Gastroesophageal sphincter (tissue), 4 donors: ENCODE results near the gene SERPING1. TPM values are rescaled to one million over a fixed set of nuclear protein-coding genes. Genes with fewer than 3 reads are reported as not detected.

Source experiments
- ATAC-seq: fragments of 150-250 bp; one replicate; pipeline ENCODE4 v1.9.1; 2016; ENCODE audit warnings: mild to moderate bottlenecking, moderate library complexity
- H3K27ac ChIP-seq, 4 donors: fragments of 200-600 bp; sonication (generic) in 3 of 4; 1 replicate in 3 of 4; 2 replicates in 1 of 4; pipeline ENCODE4 v1.5.1; 2016 to 2019
- H3K27me3 ChIP-seq: fragments of 200-600 bp; sonication (generic); one replicate; pipeline ENCODE4 v1.5.1; 2019
- H3K36me3 ChIP-seq, 2 donors: fragments of 200-600 bp; sonication (generic); one replicate each; pipeline ENCODE4 v1.5.1; 2019; ENCODE audit warnings: control low read depth in 1 of 2
- H3K4me1 ChIP-seq, 3 donors: fragments of 200-600 bp; sonication (generic); 1 replicate in 2 of 3; 2 replicates in 1 of 3; pipeline ENCODE4 v1.5.1; 2016 to 2019; ENCODE audit warnings: control low read depth in 2 of 3
- H3K4me3 ChIP-seq, 2 donors: fragments of 200-600 bp; sonication (generic); one replicate each; pipeline ENCODE4 v1.5.1; 2019; ENCODE audit warnings: mild to moderate bottlenecking in 1 of 2, moderate library complexity in 1 of 2
- H3K9me3 ChIP-seq, 3 donors: fragments of 200-600 bp; sonication (generic); one replicate each; pipeline ENCODE4 v1.5.1; 2017 to 2019; ENCODE audit warnings: control low read depth in 2 of 3
- EP300 ChIP-seq: sonication (generic); formaldehyde crosslinking; IDR thresholded peaks from one replicate; pipeline ENCODE4 v1.6.1; 2017; ENCODE audit warnings: antibody characterized with exemption, mild to moderate bottlenecking
- POLR2A ChIP-seq, 2 donors: fragments of 450-650 bp; IDR thresholded peaks; one replicate each; pipeline ENCODE4 v1.6.1; 2017; ENCODE audit warnings: antibody characterized with exemption in 2 of 2, mild to moderate bottlenecking in 2 of 2, moderate library complexity in 1 of 2
- POLR2AphosphoS5 ChIP-seq: sonication (generic); formaldehyde crosslinking; IDR thresholded peaks from one replicate; pipeline ENCODE4 v1.6.1; 2017; ENCODE audit warnings: antibody characterized with exemption
- WGBS, 2 donors: methylation state at CpG; one replicate each; pipeline ENCODE4 v1.1.5; 2018; ENCODE audit warnings: low coverage in 1 of 2; 5-methylcytosine and 5-hydroxymethylcytosine counted together
- total RNA-seq, 4 donors: library from RNA; depleted of rRNA; stranded (reverse); fragments of >200 nt; gene quantifications; one replicate each; pipeline ENCODE4 v1.1.0, GENCODE V29; 2016
- TF ChIP-seq, protein P1 (sequence below), 4 experiments: fragments of 200-600 bp in 2 of 4; fragments of 450-650 bp in 2 of 4; sonication (generic) in 1 of 4; IDR thresholded peaks; one replicate each; pipeline ENCODE4 v1.5.1; 2017 to 2019; ENCODE audit warnings: antibody characterized with exemption in 4 of 4, mild to moderate bottlenecking in 2 of 4, moderate library complexity in 2 of 4

Gene SERPING1
- total RNA-seq, 4 donors from 2014 or later = 237 to 689 (median 443) TPM

DNA sequence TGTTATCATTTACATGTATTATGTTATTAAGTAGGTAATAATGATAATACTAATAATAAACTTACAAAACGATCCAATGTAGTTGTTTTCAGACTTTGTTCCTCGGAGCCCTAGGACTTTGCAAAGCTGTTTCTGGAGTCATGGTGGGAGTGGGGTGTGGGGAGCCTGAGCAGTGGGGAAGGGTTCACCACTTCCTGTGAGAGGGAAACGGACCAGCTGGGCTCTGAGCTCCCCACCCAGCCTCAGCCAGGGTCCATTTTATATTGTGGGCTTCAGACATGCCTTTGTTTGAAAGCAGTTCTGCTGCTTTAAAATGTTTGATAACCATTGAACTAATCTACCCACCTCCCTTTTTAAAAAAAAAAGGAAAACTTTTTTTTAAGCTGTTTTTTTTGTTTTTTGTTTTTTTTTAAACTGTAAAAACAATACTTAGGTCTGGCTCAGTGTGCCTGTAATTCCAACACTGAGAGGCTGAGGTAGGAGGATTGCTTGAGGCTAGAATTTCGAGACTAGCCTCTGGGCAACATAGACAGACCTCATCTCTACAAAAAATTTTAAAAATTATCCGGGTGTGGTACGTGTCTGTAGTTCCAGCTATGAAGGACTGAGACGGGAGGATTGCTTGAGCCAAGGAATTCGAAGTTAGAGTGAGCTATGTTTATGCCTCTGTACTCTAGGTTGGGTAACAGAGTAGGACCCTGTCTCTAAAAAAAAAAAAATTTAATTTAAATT lies 7.0 kb downstream of the SERPING1 start:
- TF ChIP-seq POLR2A (IDR thresholded peaks at IDR 0.05) = no peak
- TF ChIP-seq, protein P1, sequence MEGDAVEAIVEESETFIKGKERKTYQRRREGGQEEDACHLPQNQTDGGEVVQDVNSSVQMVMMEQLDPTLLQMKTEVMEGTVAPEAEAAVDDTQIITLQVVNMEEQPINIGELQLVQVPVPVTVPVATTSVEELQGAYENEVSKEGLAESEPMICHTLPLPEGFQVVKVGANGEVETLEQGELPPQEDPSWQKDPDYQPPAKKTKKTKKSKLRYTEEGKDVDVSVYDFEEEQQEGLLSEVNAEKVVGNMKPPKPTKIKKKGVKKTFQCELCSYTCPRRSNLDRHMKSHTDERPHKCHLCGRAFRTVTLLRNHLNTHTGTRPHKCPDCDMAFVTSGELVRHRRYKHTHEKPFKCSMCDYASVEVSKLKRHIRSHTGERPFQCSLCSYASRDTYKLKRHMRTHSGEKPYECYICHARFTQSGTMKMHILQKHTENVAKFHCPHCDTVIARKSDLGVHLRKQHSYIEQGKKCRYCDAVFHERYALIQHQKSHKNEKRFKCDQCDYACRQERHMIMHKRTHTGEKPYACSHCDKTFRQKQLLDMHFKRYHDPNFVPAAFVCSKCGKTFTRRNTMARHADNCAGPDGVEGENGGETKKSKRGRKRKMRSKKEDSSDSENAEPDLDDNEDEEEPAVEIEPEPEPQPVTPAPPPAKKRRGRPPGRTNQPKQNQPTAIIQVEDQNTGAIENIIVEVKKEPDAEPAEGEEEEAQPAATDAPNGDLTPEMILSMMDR (IDR thresholded peaks at IDR 0.05) = no peak
- H3K4me3 ChIP-seq = no peak overlapping the region
- H3K36me3 ChIP-seq = peaks cover 0 to 86% of the 10 kb centered on the region in 2 donors
- no peak for ATAC-seq
- no peaks in the 10 kb centered on the region for H3K27me3 ChIP-seq
- no peak overlapping the region for H3K27ac ChIP-seq
- peaks cover 0 to 3% (median 0%) of the 10 kb centered on the region in 3 donors for H3K4me1 ChIP-seq
- no peaks in the 10 kb centered on the region for H3K9me3 ChIP-seq
- WGBS, 2 donors = 45 to 51% methylated on average over 8 of the region's 8 CpGs

- Histone ChIP-seq H3K4me1 (no peaks in the 10 kb centered on the region), H3K27ac (no peak overlapping the region), H3K27me3 (no peaks in the 10 kb centered on the region), H3K36me3 (peaks cover 0 to 89% of the 10 kb centered on the region in 2 donors), H3K4me3 (no peak overlapping the region), H3K9me3 (no peaks in the 10 kb centered on the region)
- ATAC-seq = no peak
- no peak for TF ChIP-seq POLR2A (IDR thresholded peaks at IDR 0.05)
- no peak for TF ChIP-seq EP300
- TF ChIP-seq POLR2AphosphoS5 = no peak
- TF ChIP-seq, protein P1 (IDR thresholded peaks at IDR 0.05) = no peak
- WGBS, 2 donors = 90 to 100% methylated on average over 2 to 5 of the region's 5 CpGs
Measured at GRCh38 chr11:57605028-57605420, 7.5 kb downstream of the SERPING1 start.

DNA sequence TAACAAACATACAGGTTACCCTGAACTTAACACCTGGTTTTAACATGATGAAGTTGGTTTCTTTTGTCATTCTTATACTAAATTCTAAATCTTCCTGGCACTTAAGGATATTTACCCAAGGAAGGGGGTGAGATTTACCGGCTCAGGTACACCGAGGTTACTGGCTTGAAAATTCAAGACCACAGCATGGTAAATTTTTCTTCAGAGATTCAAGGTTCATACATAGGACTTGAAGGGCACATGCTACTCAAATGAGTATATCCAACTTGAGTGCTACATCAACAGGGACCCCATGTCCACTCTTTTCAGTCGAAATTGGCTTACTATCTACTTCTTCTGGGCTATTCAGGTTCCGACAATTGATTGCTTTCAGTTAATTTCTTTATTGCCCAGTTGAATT lies 12.7 kb downstream of the SERPING1 start:
- no peak for TF ChIP-seq POLR2A (IDR thresholded peaks at IDR 0.05)
- TF ChIP-seq EP300 = no peak
- TF ChIP-seq POLR2AphosphoS5 = no peak
- TF ChIP-seq, protein P1 (IDR thresholded peaks at IDR 0.05) = no peak
- H3K4me3 ChIP-seq = no peak overlapping the region
- H3K36me3 ChIP-seq = peaks cover 0 to 99% of the 10 kb centered on the region in 2 donors
- no peak overlapping the region for H3K27ac ChIP-seq
- WGBS, 2 donors = 89 to 90% methylated on average over 4 of the region's 4 CpGs
- ATAC-seq = no peak
- H3K4me1 ChIP-seq = no peaks in the 10 kb centered on the region
- H3K27me3 ChIP-seq = no peaks in the 10 kb centered on the region
- no peaks in the 10 kb centered on the region for H3K9me3 ChIP-seq

GRCh38 chr11:57614234-57614772 lies 16.8 kb downstream of the SERPING1 start:
- H3K4me1 ChIP-seq = no peaks in the 10 kb centered on the region
- H3K9me3 ChIP-seq = peaks cover 0 to 2% (median 0%) of the 10 kb centered on the region in 3 donors
- no peak overlapping the region for H3K4me3 ChIP-seq
- no peak overlapping the region for H3K27ac ChIP-seq
- H3K27me3 ChIP-seq = no peaks in the 10 kb centered on the region
- no peak for TF ChIP-seq POLR2A (IDR thresholded peaks at IDR 0.05)
- no peak for TF ChIP-seq POLR2AphosphoS5
- TF ChIP-seq, protein P1 (IDR thresholded peaks at IDR 0.05) = no peak
- no peak for TF ChIP-seq EP300
- no peak for ATAC-seq
- peaks cover 0 to 80% of the 10 kb centered on the region in 2 donors for H3K36me3 ChIP-seq
- WGBS, 2 donors = 81% methylated on average over 3 of the region's 10 CpGs; no CpG with 5 or more reads in 1 of the 2 donors

GRCh38 chr11:57615308-57615707 lies 17.8 kb downstream of the SERPING1 start:
- WGBS, 2 donors = 40 to 78% methylated on average over 1 of the region's 1 CpG

More at GRCh38 chr11:57615308-57615707, 17.8 kb downstream of the SERPING1 start:
- H3K4me1 ChIP-seq = no peaks in the 10 kb centered on the region
- no peak overlapping the region for H3K27ac ChIP-seq
- TF ChIP-seq, protein P1 (IDR thresholded peaks at IDR 0.05) = no peak
- TF ChIP-seq POLR2AphosphoS5 (no peak), EP300 (no peak), POLR2A (IDR thresholded peaks at IDR 0.05) (no peak)
- H3K9me3 ChIP-seq = peaks cover 0 to 8% (median 0%) of the 10 kb centered on the region in 3 donors
- no peak for ATAC-seq
- no peaks in the 10 kb centered on the region for H3K27me3 ChIP-seq
- H3K4me3 ChIP-seq = no peak overlapping the region
- peaks cover 0 to 76% of the 10 kb centered on the region in 2 donors for H3K36me3 ChIP-seq
